ENCODE measurements around the gene CSF1R.

Gene CSF1R

GRCh38 chr5:150105928-150106615 lies 19.7 kb upstream of the CSF1R start:
- Histone ChIP-seq H3K4me2 (ENCODE audit: low read length) (no peak overlapping the region), H3K27ac (ENCODE audit: low read length) (no peak overlapping the region), H3K79me2 (ENCODE audit: low read length) (no peaks in the 10 kb centered on the region), H3K4me3 (ENCODE audit: low read length) (no peak overlapping the region), H3K27me3 (ENCODE audit: low read depth, low read length) (peaks cover 6% of the 10 kb centered on the region; the same call in 1 of the 2 replicates), H3K9me3 (ENCODE audit: insufficient read depth, low read length) (no peaks in the 10 kb centered on the region), H4K20me1 (ENCODE audit: insufficient read depth, low read length) (no peaks in the 10 kb centered on the region), H3K9ac (ENCODE audit: low read length) (no peak overlapping the region), H3K4me1 (ENCODE audit: low read length) (no peaks in the 10 kb centered on the region), H3K36me3 (replicated peaks; ENCODE audit: low read depth, low read length) (no peaks in the 10 kb centered on the region), H2AFZ (ENCODE audit: low read depth, low read length) (no peak overlapping the region)
- no peak for TF ChIP-seq EZH2phosphoT487 (IDR thresholded peaks at IDR 0.05; ENCODE audit: low read depth)
- TF ChIP-seq, protein P1, sequence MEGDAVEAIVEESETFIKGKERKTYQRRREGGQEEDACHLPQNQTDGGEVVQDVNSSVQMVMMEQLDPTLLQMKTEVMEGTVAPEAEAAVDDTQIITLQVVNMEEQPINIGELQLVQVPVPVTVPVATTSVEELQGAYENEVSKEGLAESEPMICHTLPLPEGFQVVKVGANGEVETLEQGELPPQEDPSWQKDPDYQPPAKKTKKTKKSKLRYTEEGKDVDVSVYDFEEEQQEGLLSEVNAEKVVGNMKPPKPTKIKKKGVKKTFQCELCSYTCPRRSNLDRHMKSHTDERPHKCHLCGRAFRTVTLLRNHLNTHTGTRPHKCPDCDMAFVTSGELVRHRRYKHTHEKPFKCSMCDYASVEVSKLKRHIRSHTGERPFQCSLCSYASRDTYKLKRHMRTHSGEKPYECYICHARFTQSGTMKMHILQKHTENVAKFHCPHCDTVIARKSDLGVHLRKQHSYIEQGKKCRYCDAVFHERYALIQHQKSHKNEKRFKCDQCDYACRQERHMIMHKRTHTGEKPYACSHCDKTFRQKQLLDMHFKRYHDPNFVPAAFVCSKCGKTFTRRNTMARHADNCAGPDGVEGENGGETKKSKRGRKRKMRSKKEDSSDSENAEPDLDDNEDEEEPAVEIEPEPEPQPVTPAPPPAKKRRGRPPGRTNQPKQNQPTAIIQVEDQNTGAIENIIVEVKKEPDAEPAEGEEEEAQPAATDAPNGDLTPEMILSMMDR (IDR thresholded peaks at IDR 0.05; ENCODE audit: low read depth, low read length), result no peak

DNA sequence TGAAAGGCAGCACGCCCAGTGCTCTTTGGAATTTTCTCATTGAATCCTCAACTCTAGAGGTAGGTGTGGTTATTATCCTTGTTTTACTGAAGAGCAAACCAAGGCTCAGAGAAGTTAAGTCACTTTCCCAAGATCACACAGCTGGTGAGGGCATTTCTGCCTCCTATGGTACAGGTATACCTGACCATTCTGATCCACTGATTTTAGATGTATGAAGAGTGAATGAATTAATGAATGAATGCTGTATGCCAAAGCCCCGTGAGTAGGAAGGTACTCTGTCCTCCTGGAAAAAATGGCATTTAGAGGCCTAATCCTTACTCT lies 18.2 kb upstream of the CSF1R start:
- Histone ChIP-seq H3K27ac (ENCODE audit: low read length) (no peak overlapping the region), H3K4me1 (ENCODE audit: low read length) (no peaks in the 10 kb centered on the region), H3K4me3 (ENCODE audit: low read length) (no peak overlapping the region), H3K4me2 (ENCODE audit: low read length) (no peak overlapping the region), H3K9me3 (ENCODE audit: insufficient read depth, low read length) (no peaks in the 10 kb centered on the region), H3K79me2 (ENCODE audit: low read length) (no peaks in the 10 kb centered on the region), H3K27me3 (ENCODE audit: low read depth, low read length) (no peaks in the 10 kb centered on the region), H3K36me3 (replicated peaks; ENCODE audit: low read depth, low read length) (no peaks in the 10 kb centered on the region), H3K9ac (ENCODE audit: low read length) (no peak overlapping the region), H4K20me1 (ENCODE audit: insufficient read depth, low read length) (no peaks in the 10 kb centered on the region), H2AFZ (ENCODE audit: low read depth, low read length) (no peak overlapping the region)
- TF ChIP-seq, protein P1 (IDR thresholded peaks at IDR 0.05; ENCODE audit: low read depth, low read length), result no peak
- TF ChIP-seq EZH2phosphoT487 (IDR thresholded peaks at IDR 0.05; ENCODE audit: low read depth), result no peak

DNA sequence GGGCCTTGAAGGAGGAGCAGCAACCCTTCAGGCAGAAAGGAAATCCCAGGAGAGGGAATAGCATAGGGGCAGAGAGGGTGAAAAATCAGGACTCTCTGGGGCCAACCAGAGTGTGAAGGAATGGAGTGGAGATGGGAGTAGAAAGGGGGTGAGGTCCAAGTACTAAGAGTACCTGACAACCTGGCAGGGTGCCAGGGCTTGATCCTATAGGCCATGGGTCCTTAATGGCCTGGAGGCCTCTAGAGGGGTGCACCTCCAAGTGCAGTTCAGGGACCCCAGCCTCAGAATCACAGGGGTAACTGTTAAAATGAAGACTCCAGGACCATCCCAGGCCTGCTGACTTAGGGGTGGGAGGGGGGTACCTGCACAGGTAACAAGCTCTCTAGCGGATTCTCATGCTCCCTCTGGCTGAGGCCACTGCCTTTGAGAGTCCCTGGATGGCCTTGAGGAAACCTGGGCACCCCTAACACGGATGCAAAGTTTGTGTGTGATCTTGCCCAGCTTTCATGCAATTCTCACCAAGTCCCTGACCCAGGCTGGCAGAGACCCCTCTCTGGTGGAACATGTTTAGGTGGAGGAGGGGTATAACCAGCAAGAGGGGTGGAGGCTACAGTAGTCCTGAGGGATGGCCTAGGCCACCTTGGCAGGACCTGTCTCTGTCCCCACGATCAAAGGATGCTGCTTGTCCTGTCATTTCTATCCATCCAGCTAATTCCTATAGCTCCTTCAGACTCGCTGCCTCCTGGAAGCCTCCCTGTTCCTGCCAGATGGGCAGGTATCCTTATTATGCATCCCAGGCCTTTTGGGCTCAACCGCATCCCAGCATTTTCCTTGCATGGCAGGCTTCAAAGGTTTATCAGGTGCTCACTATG lies 17.6 kb upstream of the CSF1R start:
- Histone ChIP-seq H3K27me3 (ENCODE audit: low read depth, low read length) (no peaks in the 10 kb centered on the region), H3K9ac (ENCODE audit: low read length) (no peak overlapping the region), H3K4me3 (ENCODE audit: low read length) (no peak overlapping the region), H4K20me1 (ENCODE audit: insufficient read depth, low read length) (no peaks in the 10 kb centered on the region), H3K79me2 (ENCODE audit: low read length) (no peaks in the 10 kb centered on the region), H3K27ac (ENCODE audit: low read length) (no peak overlapping the region), H3K4me2 (ENCODE audit: low read length) (no peak overlapping the region), H3K36me3 (replicated peaks; ENCODE audit: low read depth, low read length) (no peaks in the 10 kb centered on the region), H2AFZ (ENCODE audit: low read depth, low read length) (no peak overlapping the region), H3K9me3 (ENCODE audit: insufficient read depth, low read length) (no peaks in the 10 kb centered on the region), H3K4me1 (ENCODE audit: low read length) (no peaks in the 10 kb centered on the region)
- TF ChIP-seq, protein P1 (IDR thresholded peaks at IDR 0.05; ENCODE audit: low read depth, low read length), result no peak

- no peak overlapping the region for H3K27ac ChIP-seq (ENCODE audit: low read length)
- TF ChIP-seq, protein P1 (IDR thresholded peaks at IDR 0.05; ENCODE audit: low read depth, low read length), result no peak
- TF ChIP-seq EZH2phosphoT487 (IDR thresholded peaks at IDR 0.05; ENCODE audit: low read depth), result no peak
- no peaks in the 10 kb centered on the region for H3K9me3 ChIP-seq (ENCODE audit: insufficient read depth, low read length)
- H2AFZ ChIP-seq (ENCODE audit: low read depth, low read length), result no peak overlapping the region
- H3K36me3 ChIP-seq (replicated peaks; ENCODE audit: low read depth, low read length), result no peaks in the 10 kb centered on the region
- H3K79me2 ChIP-seq (ENCODE audit: low read length), result no peaks in the 10 kb centered on the region
- no peak overlapping the region for H3K4me3 ChIP-seq (ENCODE audit: low read length)
- no peaks in the 10 kb centered on the region for H3K4me1 ChIP-seq (ENCODE audit: low read length)
- H3K9ac ChIP-seq (ENCODE audit: low read length), result no peak overlapping the region
- H3K27me3 ChIP-seq (ENCODE audit: low read depth, low read length), result peaks cover 4% of the 10 kb centered on the region; the same call in 1 of the 2 replicates
- H4K20me1 ChIP-seq (ENCODE audit: insufficient read depth, low read length), result no peaks in the 10 kb centered on the region
- H3K4me2 ChIP-seq (ENCODE audit: low read length), result no peak overlapping the region
Measured at GRCh38 chr5:150101023-150101422, 14.7 kb upstream of the CSF1R start.
